H9 (cell line): ENCODE data around the gene ISG15. TPM values are rescaled to one million over a fixed set of nuclear protein-coding genes. Genes with fewer than 3 reads are reported as not detected.

Experiments used
- DNase-seq: peaks from one replicate; pipeline ENCODE4 v3.0.0-alpha.2; 2017
- H2AFZ ChIP-seq: one replicate; pipeline ENCODE4 v1.6.1; 2013; ENCODE audit warnings: mild to moderate bottlenecking, low read length, control low read depth, moderate library complexity
- H2AK5ac ChIP-seq: 2 replicates; pipeline ENCODE4 v1.6.1; 2013; ENCODE audit warnings: low read length, control low read depth, mixed read lengths; ENCODE audit not compliant: insufficient read length
- H2BK120ac ChIP-seq: one replicate; pipeline ENCODE4 v1.6.1; 2013; ENCODE audit warnings: low read depth, mild to moderate bottlenecking, low read length, control low read depth, inconsistent platforms; ENCODE audit not compliant: poor library complexity, severe bottlenecking
- H2BK12ac ChIP-seq: 2 replicates; pipeline ENCODE4 v1.6.1; 2013; ENCODE audit warnings: low read length, control low read depth, mixed read lengths, low read depth; ENCODE audit not compliant: insufficient read length
- H2BK15ac ChIP-seq: 2 replicates; pipeline ENCODE4 v1.6.1; 2013; ENCODE audit warnings: low read depth, low read length, control low read depth
- H2BK20ac ChIP-seq: one replicate; pipeline ENCODE4 v1.6.1; 2013; ENCODE audit warnings: low read depth, mild to moderate bottlenecking, low read length, control low read depth, inconsistent platforms; ENCODE audit not compliant: poor library complexity, severe bottlenecking
- H2BK5ac ChIP-seq: 2 replicates; pipeline ENCODE4 v1.6.1; 2013; ENCODE audit warnings: low read length, control low read depth, mixed read lengths; ENCODE audit not compliant: insufficient read length
- H3K14ac ChIP-seq: 2 replicates; pipeline ENCODE4 v1.6.1; 2013; ENCODE audit warnings: low read length, control low read depth; ENCODE audit not compliant: insufficient read depth
- H3K18ac ChIP-seq: 2 replicates; pipeline ENCODE4 v1.6.1; 2013; ENCODE audit warnings: low read depth, mild to moderate bottlenecking, mixed read lengths, low read length, control low read depth; ENCODE audit not compliant: insufficient read length
- H3K23ac ChIP-seq: 2 replicates; pipeline ENCODE4 v1.6.1; 2013; ENCODE audit warnings: low read length, control low read depth, mixed read lengths, low read depth; ENCODE audit not compliant: insufficient read length
- H3K23me2 ChIP-seq: 2 replicates; pipeline ENCODE4 v1.6.1; 2013; ENCODE audit warnings: low read depth, mild to moderate bottlenecking, mixed read lengths, low read length, control low read depth; ENCODE audit not compliant: insufficient read length, poor library complexity, severe bottlenecking
- H3K27ac ChIP-seq: 2 replicates; pipeline ENCODE4 v1.5.1; 2013; ENCODE audit warnings: low read length, control low read depth, mixed read lengths, low read depth; ENCODE audit not compliant: insufficient read length
- H3K27me3 ChIP-seq: 2 replicates; pipeline ENCODE4 v1.6.1; 2013; ENCODE audit warnings: low read length, control low read depth, inconsistent platforms; ENCODE audit not compliant: insufficient read depth
- H3K4ac ChIP-seq: 2 replicates; pipeline ENCODE4 v1.6.1; 2013; ENCODE audit warnings: low read depth, mild to moderate bottlenecking, control low read depth, inconsistent platforms, low read length, moderate library complexity
- H3K4me1 ChIP-seq: 2 replicates; pipeline ENCODE4 v1.6.1; 2013; ENCODE audit warnings: low read length, control low read depth, inconsistent platforms; ENCODE audit not compliant: insufficient read depth
- H3K4me2 ChIP-seq: 2 replicates; pipeline ENCODE4 v1.6.1; 2013; ENCODE audit warnings: low read length, control low read depth, mixed read lengths; ENCODE audit not compliant: insufficient read length, insufficient read depth
- H3K56ac ChIP-seq: 2 replicates; pipeline ENCODE4 v1.6.1; 2013; ENCODE audit warnings: low read depth, mild to moderate bottlenecking, mixed read lengths, low read length, control low read depth; ENCODE audit not compliant: insufficient read length
- H3K79me1 ChIP-seq: 2 replicates; pipeline ENCODE4 v1.6.1; 2013; ENCODE audit warnings: low read depth, mild to moderate bottlenecking, moderate library complexity, low read length, control low read depth, inconsistent platforms; ENCODE audit not compliant: insufficient read depth, poor library complexity, severe bottlenecking
- H3K79me2 ChIP-seq: 2 replicates; pipeline ENCODE4 v1.6.1; 2013; ENCODE audit warnings: low read length, control low read depth, inconsistent platforms; ENCODE audit not compliant: insufficient read depth
- H3K9ac ChIP-seq: 2 replicates; pipeline ENCODE4 v1.6.1; 2013; ENCODE audit warnings: low read length, control low read depth, mixed read lengths; ENCODE audit not compliant: insufficient read length; ENCODE audit errors: extremely low read depth
- H3K9me3 ChIP-seq: one replicate; pipeline ENCODE4 v1.6.1; 2013; ENCODE audit warnings: low read depth, low read length, inconsistent platforms; ENCODE audit not compliant: control insufficient read depth
- H3T11ph ChIP-seq: one replicate; pipeline ENCODE4 v1.6.1; 2013; ENCODE audit warnings: mild to moderate bottlenecking, low read length, control low read depth, inconsistent platforms
- H4K20me1 ChIP-seq: one replicate; pipeline ENCODE4 v1.6.1; 2013; ENCODE audit not compliant: control insufficient read depth, insufficient read length, insufficient read depth
- H4K5ac ChIP-seq: 2 replicates; pipeline ENCODE4 v1.6.1; 2013; ENCODE audit warnings: low read depth, mild to moderate bottlenecking, mixed read lengths, low read length, control low read depth; ENCODE audit not compliant: insufficient read length
- H4K8ac ChIP-seq: replicated peaks from 2 replicates; pipeline ENCODE4 v1.6.1; 2013; ENCODE audit warnings: low read length, control low read depth, mixed read lengths, low read depth; ENCODE audit not compliant: insufficient read length
- H4K91ac ChIP-seq: 2 replicates; pipeline ENCODE4 v1.6.1; 2013; ENCODE audit warnings: low read depth, mild to moderate bottlenecking, moderate library complexity, mixed read lengths, low read length, control low read depth; ENCODE audit not compliant: insufficient read length
- H3K27ac Mint-ChIP-seq, 3 experiments: 2 replicates in 2 of 3; 3 replicates in 1 of 3; pipeline ENCODE4 v1.8.0; 2020 to 2021; ENCODE audit warnings: mixed read lengths in 3 of 3, mild to moderate bottlenecking in 1 of 3, moderate library complexity in 1 of 3
- H3K27me3 Mint-ChIP-seq: 2 replicates; pipeline ENCODE4 v1.8.0; 2021; ENCODE audit warnings: low read depth, mild to moderate bottlenecking, moderate library complexity, mixed read lengths
- H3K36me3 Mint-ChIP-seq, 3 experiments: 2 replicates in 2 of 3; 3 replicates in 1 of 3; pipeline ENCODE4 v1.8.0; 2020 to 2021; ENCODE audit warnings: low read depth in 3 of 3, mixed read lengths in 3 of 3; ENCODE audit not compliant: insufficient read depth in 1 of 3
- H3K4me1 Mint-ChIP-seq, 2 experiments: 2 replicates each; pipeline ENCODE4 v1.8.0; 2020; ENCODE audit warnings: mixed read lengths in 2 of 2
- H3K4me3 Mint-ChIP-seq, 2 experiments: 2 replicates in 1 of 2; 3 replicates in 1 of 2; pipeline ENCODE4 v1.8.0; 2020 to 2021; ENCODE audit warnings: mild to moderate bottlenecking in 2 of 2, mixed read lengths in 2 of 2, moderate library complexity in 1 of 2
- H3K9me3 Mint-ChIP-seq, 2 experiments: 2 replicates in 1 of 2; 3 replicates in 1 of 2; pipeline ENCODE4 v1.8.0; 2020; ENCODE audit warnings: mild to moderate bottlenecking in 2 of 2, mixed read lengths in 2 of 2, moderate library complexity in 1 of 2
- CTCF ChIP-seq: fragments of 200-600 bp; sonication (generic); conservative IDR thresholded peaks from 3 replicates; pipeline ENCODE4 v1.8.0; 2021; ENCODE audit warnings: antibody characterized with exemption, mild to moderate bottlenecking
- WGBS: extraction: QIAGEN DNeasy Blood & Tissue Kit; methylation state at CpG from one replicate; pipeline ENCODE4 v1.1.7; 2013; ENCODE audit warnings: missing lambda C conversion rate, low lambda C conversion rate, mixed read lengths; ENCODE audit not compliant: insufficient read length; ENCODE audit errors: extremely low coverage; 5-methylcytosine and 5-hydroxymethylcytosine counted together
- total RNA-seq: library from RNA; stranded (reverse); gene quantifications from 2 replicates; pipeline ENCODE4 v1.2.1, GENCODE V29; 2021

ISG15 gene
- total RNA-seq, 1 experiment from 2014 or later = 39.7 TPM

DNA sequence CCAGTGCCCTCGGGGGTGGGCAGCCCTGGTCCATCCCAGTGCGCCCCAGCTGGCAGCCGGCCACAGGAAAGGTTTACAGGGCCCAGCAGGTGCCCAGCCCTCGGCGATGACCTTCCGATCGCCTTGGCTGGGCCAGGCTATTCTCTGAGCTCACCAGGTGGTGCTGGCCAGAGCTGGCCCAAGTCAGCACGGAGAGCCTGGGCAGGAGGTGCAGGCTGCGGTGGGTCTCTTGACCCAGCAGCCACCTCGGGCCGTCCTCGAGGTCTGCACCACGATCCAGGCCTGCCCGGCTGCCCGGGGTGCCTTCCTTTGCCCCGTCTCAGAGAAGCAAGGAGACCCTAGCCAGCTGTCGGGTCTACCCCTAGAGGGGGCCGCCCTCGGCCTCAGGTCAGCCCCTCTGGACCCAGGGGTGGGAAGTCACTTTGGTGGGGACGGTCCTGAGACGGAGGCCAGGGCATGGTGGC, 31.8 kb upstream of the ISG15 start:
- Histone ChIP-seq H2AFZ (no peak overlapping the region), H2BK12ac (no peak overlapping the region), H3K27me3 (peaks cover 2% of the 10 kb centered on the region; the same call in 1 of the 2 replicates), H3K79me2 (no peaks in the 10 kb centered on the region), H4K91ac (no peak overlapping the region), H3K14ac (no peak overlapping the region), H2BK120ac (no peak overlapping the region), H3K79me1 (no peaks in the 10 kb centered on the region), H3K23me2 (no peaks in the 10 kb centered on the region), H3K56ac (no peak overlapping the region), H3K27ac (no peak overlapping the region), H4K8ac (no peak overlapping the region), H2AK5ac (no peak overlapping the region), H3K23ac (no peak overlapping the region), H3K9ac (no peak overlapping the region), H3K9me3 (no peaks in the 10 kb centered on the region), H3K4ac (no peak overlapping the region), H3T11ph (no peak overlapping the region), H2BK15ac (no peak overlapping the region), H4K20me1 (no peaks in the 10 kb centered on the region), H3K18ac (no peak overlapping the region), H2BK5ac (no peak overlapping the region), H4K5ac (no peak overlapping the region), H3K4me1 (no peaks in the 10 kb centered on the region), H3K4me2 (no peak overlapping the region), H2BK20ac (no peak overlapping the region)
- Mint-ChIP-seq H3K27ac (no peak overlapping the region), H3K4me3 (no peak overlapping the region), H3K4me1 (0 out of 4 replicates have a peak, but pooled peaks cover 0 to 4% of the 10 kb centered on the region in 2 experiments), H3K27me3 (peaks cover 72% of the 10 kb centered on the region), H3K9me3 (peaks cover 4 to 6% of the 10 kb centered on the region in 2 experiments), H3K36me3 (peaks cover 0 to 6% (median 4%) of the 10 kb centered on the region in 3 experiments; a peak in 4 of 7 replicates)
- no CpG with 5 or more reads among the region's 21 CpGs for WGBS
- no peak for TF ChIP-seq CTCF
- no peak for DNase-seq
